ENCODE measurements around the gene PSMD11. TPM values are rescaled to one million over a fixed set of nuclear protein-coding genes. Genes with fewer than 3 reads are reported as not detected.

Gene PSMD11
- total and polyA plus RNA-seq, 3 donors from 2014 or later: 53.2 to 99.0 (median 59.3) TPM

GRCh38 chr17:32484628-32485027, 40.3 kb downstream of the PSMD11 start:
- H3K36me3 ChIP-seq (ENCODE audit: low read depth, missing control alignments): no peaks in the 10 kb centered on the region
- no peak overlapping the region for H3K4me3 ChIP-seq
- no peaks in the 10 kb centered on the region for H3K27me3 ChIP-seq
- peaks cover 30% of the 10 kb centered on the region for H3K4me1 ChIP-seq
- no peaks in the 10 kb centered on the region for H3K9me3 ChIP-seq
- no peak for DNase-seq
- intact Hi-C loops (cut with DNase I; ENCODE audit: low total_unique reads): no loop called here
- TF ChIP-seq CTCF (IDR thresholded peaks at IDR 0.05) (no peak), POLR2A (IDR thresholded peaks at IDR 0.05) (no peak)
- H3K27ac ChIP-seq: peak overlapping the region in 1 of 2 donors; percentile 65
- WGBS, 2 donors: 53 to 75% methylated on average over 11 of the region's 11 CpGs

- Histone ChIP-seq H3K4me3 (peak overlapping the region; percentile 57 to 61), H3K36me3 (ENCODE audit: low read depth, missing control alignments) (no peaks in the 10 kb centered on the region), H3K27me3 (no peaks in the 10 kb centered on the region), H3K9me3 (no peaks in the 10 kb centered on the region), H3K4me1 (peaks cover 30% of the 10 kb centered on the region), H3K27ac (peak overlapping the region; percentile 76 to 78)
- TF ChIP-seq CTCF (IDR thresholded peaks at IDR 0.05): no peak
- TF ChIP-seq POLR2A (IDR thresholded peaks at IDR 0.05): no peak
- intact Hi-C loops (cut with DNase I; ENCODE audit: low total_unique reads): no loop called here
- WGBS, 2 donors: 49 to 54% methylated on average over 12 of the region's 12 CpGs
- no peak for DNase-seq
These were observed 41.2 kb downstream of the PSMD11 start for GRCh38 chr17:32485261-32486110.

GRCh38 chr17:32486111-32486700, 41.9 kb downstream of the PSMD11 start:
- peak; percentile 77 for DNase-seq
- Histone ChIP-seq H3K36me3 (ENCODE audit: low read depth, missing control alignments) (no peaks in the 10 kb centered on the region), H3K9me3 (no peaks in the 10 kb centered on the region), H3K27ac (peak overlapping the region; percentile 76 to 78), H3K4me3 (peak overlapping the region; percentile 57 to 61), H3K27me3 (no peaks in the 10 kb centered on the region), H3K4me1 (peaks cover 30% of the 10 kb centered on the region)
- no peak for TF ChIP-seq CTCF (IDR thresholded peaks at IDR 0.05)
- no peak for TF ChIP-seq POLR2A (IDR thresholded peaks at IDR 0.05)
- intact Hi-C loops (cut with DNase I; ENCODE audit: low total_unique reads): no loop called here
- WGBS, 2 donors: 3 to 10% methylated on average over 14 to 67 of the region's 72 CpGs

GRCh38 chr17:32486701-32487472, 42.6 kb downstream of the PSMD11 start, which contains the start of gene CDK5R1:
CDK5R1 (plus strand) TSS chr17:32486993; CDS start chr17:32487621, 628 bp downstream.
- DNase-seq: peak; percentile 75
- H3K4me1 ChIP-seq: peaks cover 30% of the 10 kb centered on the region
- peak within 1 kb of the TSS; percentile 59 to 61 for H3K4me3 ChIP-seq
- H3K36me3 ChIP-seq (ENCODE audit: low read depth, missing control alignments): no peaks in the 10 kb centered on the region
- H3K27me3 ChIP-seq: no peaks in the 10 kb centered on the region
- TF ChIP-seq POLR2A (IDR thresholded peaks at IDR 0.05) (no peak), CTCF (IDR thresholded peaks at IDR 0.05) (no peak)
- no peaks in the 10 kb centered on the region for H3K9me3 ChIP-seq
- intact Hi-C loops (cut with DNase I; ENCODE audit: low total_unique reads): no loop called here
- peak within 1 kb of the TSS; percentile 76 to 78 for H3K27ac ChIP-seq
- WGBS, 2 donors: 0% methylated on average over 33 of the region's 135 CpGs; no CpG with 5 or more reads in 1 of the 2 donors
